HL-60 (cell line): ENCODE measurements around the gene ANKRD27.

Experiments
- DNase-seq, 2 experiments: peaks; one replicate each; pipeline ENCODE4 v3.0.0-alpha.2; 2010 to 2020; ENCODE audit warnings: low read depth in 1 of 2, low spot score in 1 of 2
- H3K27ac ChIP-seq: fragments of 250-450 bp; sonication (Bioruptor Pico); replicated peaks from 2 replicates; pipeline ENCODE4 v1.5.1; 2020; ENCODE audit warnings: mild to moderate bottlenecking, moderate library complexity
- H3K27me3 ChIP-seq: fragments of 250-450 bp; sonication (Bioruptor Pico); 2 replicates; pipeline ENCODE4 v1.5.1; 2021; ENCODE audit warnings: mild to moderate bottlenecking, moderate library complexity; ENCODE audit not compliant: insufficient read depth, poor library complexity, severe bottlenecking
- H3K4me3 ChIP-seq: replicated peaks from 2 replicates; pipeline ENCODE4 v1.5.1; 2011; ENCODE audit warnings: mild to moderate bottlenecking, control low read depth, low read length; ENCODE audit not compliant: insufficient read depth
- GABPA ChIP-seq: IDR thresholded peaks from 2 replicates; pipeline ENCODE4 v1.6.1; 2012; ENCODE audit warnings: low read depth
- POLR2AphosphoS5 ChIP-seq: IDR thresholded peaks from 2 replicates; pipeline ENCODE4 v1.6.1; 2012; ENCODE audit warnings: low read depth
- SPI1 ChIP-seq: IDR thresholded peaks from 2 replicates; pipeline ENCODE4 v1.6.1; 2012; ENCODE audit warnings: low read depth, mild to moderate bottlenecking, borderline replicate concordance
- TF ChIP-seq, protein P1 (sequence below): IDR thresholded peaks from one replicate; pipeline ENCODE4 v1.5.1; 2011; ENCODE audit warnings: low read length, control low read depth, inconsistent platforms; ENCODE audit not compliant: insufficient read depth
- TF ChIP-seq, protein P2 (sequence below): IDR thresholded peaks from 2 replicates; pipeline ENCODE4 v1.6.1; 2012; ENCODE audit warnings: low read depth; ENCODE audit not compliant: insufficient replicate concordance

Gene ANKRD27

DNA sequence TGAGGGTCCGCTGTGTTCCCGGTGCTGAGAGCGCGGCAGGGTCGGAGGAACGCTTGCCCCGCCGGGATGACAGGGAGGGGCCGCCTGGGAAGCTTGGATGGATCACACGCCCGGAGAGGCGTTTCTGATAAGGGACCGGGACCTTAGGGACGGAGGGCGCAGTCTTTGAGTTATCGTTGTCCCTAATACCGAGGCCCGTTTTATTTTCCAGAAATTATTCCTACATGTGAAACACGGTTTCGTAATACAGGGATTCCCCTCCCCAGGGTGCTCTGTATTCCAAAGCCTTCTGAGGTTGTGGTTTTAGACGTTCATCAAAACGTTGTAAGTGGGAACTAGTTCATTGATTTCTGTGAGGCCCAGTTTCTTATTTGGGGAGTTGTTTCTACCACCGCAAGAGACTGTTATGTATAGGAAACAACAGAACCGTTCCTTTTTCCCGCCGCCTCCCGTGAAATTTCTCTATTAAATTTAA is 93.2 kb downstream of the ANKRD27 start:
- Histone ChIP-seq H3K4me3 (peak overlapping the region; percentile 72), H3K27me3 (no peaks in the 10 kb centered on the region), H3K27ac (peak overlapping the region; percentile 69)
- TF ChIP-seq, protein P1, sequence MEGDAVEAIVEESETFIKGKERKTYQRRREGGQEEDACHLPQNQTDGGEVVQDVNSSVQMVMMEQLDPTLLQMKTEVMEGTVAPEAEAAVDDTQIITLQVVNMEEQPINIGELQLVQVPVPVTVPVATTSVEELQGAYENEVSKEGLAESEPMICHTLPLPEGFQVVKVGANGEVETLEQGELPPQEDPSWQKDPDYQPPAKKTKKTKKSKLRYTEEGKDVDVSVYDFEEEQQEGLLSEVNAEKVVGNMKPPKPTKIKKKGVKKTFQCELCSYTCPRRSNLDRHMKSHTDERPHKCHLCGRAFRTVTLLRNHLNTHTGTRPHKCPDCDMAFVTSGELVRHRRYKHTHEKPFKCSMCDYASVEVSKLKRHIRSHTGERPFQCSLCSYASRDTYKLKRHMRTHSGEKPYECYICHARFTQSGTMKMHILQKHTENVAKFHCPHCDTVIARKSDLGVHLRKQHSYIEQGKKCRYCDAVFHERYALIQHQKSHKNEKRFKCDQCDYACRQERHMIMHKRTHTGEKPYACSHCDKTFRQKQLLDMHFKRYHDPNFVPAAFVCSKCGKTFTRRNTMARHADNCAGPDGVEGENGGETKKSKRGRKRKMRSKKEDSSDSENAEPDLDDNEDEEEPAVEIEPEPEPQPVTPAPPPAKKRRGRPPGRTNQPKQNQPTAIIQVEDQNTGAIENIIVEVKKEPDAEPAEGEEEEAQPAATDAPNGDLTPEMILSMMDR = no peak
- TF ChIP-seq POLR2AphosphoS5 (no peak), GABPA (no peak), SPI1 (no peak)
- TF ChIP-seq, protein P2, sequence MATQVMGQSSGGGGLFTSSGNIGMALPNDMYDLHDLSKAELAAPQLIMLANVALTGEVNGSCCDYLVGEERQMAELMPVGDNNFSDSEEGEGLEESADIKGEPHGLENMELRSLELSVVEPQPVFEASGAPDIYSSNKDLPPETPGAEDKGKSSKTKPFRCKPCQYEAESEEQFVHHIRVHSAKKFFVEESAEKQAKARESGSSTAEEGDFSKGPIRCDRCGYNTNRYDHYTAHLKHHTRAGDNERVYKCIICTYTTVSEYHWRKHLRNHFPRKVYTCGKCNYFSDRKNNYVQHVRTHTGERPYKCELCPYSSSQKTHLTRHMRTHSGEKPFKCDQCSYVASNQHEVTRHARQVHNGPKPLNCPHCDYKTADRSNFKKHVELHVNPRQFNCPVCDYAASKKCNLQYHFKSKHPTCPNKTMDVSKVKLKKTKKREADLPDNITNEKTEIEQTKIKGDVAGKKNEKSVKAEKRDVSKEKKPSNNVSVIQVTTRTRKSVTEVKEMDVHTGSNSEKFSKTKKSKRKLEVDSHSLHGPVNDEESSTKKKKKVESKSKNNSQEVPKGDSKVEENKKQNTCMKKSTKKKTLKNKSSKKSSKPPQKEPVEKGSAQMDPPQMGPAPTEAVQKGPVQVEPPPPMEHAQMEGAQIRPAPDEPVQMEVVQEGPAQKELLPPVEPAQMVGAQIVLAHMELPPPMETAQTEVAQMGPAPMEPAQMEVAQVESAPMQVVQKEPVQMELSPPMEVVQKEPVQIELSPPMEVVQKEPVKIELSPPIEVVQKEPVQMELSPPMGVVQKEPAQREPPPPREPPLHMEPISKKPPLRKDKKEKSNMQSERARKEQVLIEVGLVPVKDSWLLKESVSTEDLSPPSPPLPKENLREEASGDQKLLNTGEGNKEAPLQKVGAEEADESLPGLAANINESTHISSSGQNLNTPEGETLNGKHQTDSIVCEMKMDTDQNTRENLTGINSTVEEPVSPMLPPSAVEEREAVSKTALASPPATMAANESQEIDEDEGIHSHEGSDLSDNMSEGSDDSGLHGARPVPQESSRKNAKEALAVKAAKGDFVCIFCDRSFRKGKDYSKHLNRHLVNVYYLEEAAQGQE = no peak
- DNase-seq = no peak

DNA sequence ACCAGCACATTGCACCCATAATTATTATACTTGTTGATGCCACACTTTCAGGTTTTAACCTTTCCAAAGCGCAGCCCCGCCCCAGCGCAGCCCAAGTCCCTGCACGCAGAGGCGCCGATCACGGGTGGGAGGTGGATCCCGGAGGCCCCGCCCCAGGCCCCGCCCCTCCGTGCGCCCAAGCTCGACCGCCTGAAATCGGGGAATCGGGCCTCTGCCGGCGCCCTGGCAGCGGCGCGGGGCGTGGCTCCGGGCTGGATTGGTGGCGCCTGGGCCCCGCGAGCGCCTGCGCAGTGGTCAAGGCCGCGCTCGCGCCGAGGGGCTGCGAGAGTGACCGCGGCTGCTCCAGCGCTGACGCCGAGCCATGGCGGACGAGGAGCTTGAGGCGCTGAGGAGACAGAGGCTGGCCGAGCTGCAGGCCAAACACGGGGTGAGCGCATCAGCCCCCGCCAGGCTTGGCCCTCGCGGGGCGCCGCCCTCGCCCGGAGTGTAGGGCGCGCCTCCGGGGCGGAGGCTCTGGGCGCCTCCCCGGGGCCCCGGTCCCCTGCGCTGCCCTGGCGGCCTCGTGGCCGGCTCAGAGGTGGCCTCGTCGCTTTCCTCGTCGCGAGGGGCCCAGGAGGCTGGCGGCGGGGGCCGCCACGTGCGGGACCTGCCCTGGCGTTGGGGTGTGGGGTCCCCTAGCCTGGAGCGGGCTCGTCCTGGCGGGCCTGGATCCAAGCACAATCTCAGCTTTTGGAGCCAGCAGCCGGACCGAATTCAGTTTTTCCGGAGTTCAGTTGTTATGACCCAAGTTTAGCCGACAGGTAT is 93.9 kb downstream of the ANKRD27 start, which contains the start of gene PDCD5:
TSS of gene PDCD5 (plus strand) at position 290 of the 804 bp plus-strand sequence. CDS start at position 362, 72 bp downstream.
- Histone ChIP-seq H3K27ac (peak within 1 kb of the TSS; percentile 69), H3K4me3 (peak within 1 kb of the TSS; percentile 72), H3K27me3 (no peaks in the 10 kb centered on the region)
- DNase-seq = peak; percentile 84 to 95
- TF ChIP-seq POLR2AphosphoS5 = peak; percentile 64; the same call in 1 of the 2 replicates
- TF ChIP-seq SPI1 = no peak

GRCh38 chr19:32580353-32580900 is 94.6 kb downstream of the ANKRD27 start:
- DNase-seq = no peak
- no peak overlapping the region; the same call in 1 of the 2 replicates for H3K27ac ChIP-seq
- TF ChIP-seq, protein P2 = no peak
- no peak for TF ChIP-seq GABPA
- no peak for TF ChIP-seq SPI1
- no peak for TF ChIP-seq POLR2AphosphoS5
- TF ChIP-seq, protein P1 = no peak

GRCh38 chr19:32576790-32577189 is 98.2 kb downstream of the ANKRD27 start:
- H3K27me3 ChIP-seq = peaks cover 4% of the 10 kb centered on the region
- no peak overlapping the region for H3K27ac ChIP-seq
- DNase-seq = no peak
- H3K4me3 ChIP-seq = no peak overlapping the region
- TF ChIP-seq, protein P1 = no peak
- no peak for TF ChIP-seq POLR2AphosphoS5
- TF ChIP-seq GABPA = no peak
- TF ChIP-seq, protein P2 = no peak
- TF ChIP-seq SPI1 = no peak

More at GRCh38 chr19:32580353-32580900, 94.6 kb downstream of the ANKRD27 start:
- peak overlapping the region; percentile 72 for H3K4me3 ChIP-seq
- H3K27me3 ChIP-seq = no peaks in the 10 kb centered on the region
